Retinal pigment epithelial cell (primary cell): Measurements from ENCODE around the gene SLC39A13.

Experiments
- DNase-seq: peaks from one replicate; pipeline ENCODE4 v3.0.0-alpha.2; 2010; ENCODE audit warnings: low read depth
- H3K4me3 ChIP-seq: 2 replicates; pipeline ENCODE4 v1.5.1; 2011; ENCODE audit warnings: mild to moderate bottlenecking, low read length, control low read depth, moderate library complexity
- TF ChIP-seq, protein P1 (sequence below): conservative IDR thresholded peaks from 2 replicates; pipeline ENCODE4 v1.5.1; 2011; ENCODE audit warnings: low read depth, low read length, control low read depth, inconsistent platforms

Gene SLC39A13

DNA sequence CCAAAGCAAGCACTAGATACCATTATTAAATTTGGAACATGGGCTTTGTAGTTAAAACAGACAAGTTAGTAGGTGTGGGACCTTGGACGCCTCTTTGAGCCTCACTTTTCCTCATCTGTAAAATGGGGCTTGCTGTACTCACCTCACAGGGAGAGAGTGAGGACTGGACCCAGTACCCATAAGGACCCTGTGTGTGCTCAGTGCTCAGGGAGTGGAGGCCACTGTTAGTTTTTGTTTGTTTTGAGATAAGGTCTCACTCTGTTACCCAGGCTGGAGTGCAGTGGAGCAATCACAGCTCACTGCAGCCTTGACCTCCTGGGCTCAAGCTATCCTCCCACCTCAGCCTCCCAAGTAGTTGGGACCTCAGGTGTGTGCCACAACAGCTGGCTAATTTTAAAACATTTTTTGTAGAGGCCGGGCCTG, 31.7 kb downstream of the SLC39A13 start:
- no peak overlapping the region for H3K4me3 ChIP-seq
- DNase-seq = no peak
- TF ChIP-seq, protein P1, sequence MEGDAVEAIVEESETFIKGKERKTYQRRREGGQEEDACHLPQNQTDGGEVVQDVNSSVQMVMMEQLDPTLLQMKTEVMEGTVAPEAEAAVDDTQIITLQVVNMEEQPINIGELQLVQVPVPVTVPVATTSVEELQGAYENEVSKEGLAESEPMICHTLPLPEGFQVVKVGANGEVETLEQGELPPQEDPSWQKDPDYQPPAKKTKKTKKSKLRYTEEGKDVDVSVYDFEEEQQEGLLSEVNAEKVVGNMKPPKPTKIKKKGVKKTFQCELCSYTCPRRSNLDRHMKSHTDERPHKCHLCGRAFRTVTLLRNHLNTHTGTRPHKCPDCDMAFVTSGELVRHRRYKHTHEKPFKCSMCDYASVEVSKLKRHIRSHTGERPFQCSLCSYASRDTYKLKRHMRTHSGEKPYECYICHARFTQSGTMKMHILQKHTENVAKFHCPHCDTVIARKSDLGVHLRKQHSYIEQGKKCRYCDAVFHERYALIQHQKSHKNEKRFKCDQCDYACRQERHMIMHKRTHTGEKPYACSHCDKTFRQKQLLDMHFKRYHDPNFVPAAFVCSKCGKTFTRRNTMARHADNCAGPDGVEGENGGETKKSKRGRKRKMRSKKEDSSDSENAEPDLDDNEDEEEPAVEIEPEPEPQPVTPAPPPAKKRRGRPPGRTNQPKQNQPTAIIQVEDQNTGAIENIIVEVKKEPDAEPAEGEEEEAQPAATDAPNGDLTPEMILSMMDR = no peak

DNA sequence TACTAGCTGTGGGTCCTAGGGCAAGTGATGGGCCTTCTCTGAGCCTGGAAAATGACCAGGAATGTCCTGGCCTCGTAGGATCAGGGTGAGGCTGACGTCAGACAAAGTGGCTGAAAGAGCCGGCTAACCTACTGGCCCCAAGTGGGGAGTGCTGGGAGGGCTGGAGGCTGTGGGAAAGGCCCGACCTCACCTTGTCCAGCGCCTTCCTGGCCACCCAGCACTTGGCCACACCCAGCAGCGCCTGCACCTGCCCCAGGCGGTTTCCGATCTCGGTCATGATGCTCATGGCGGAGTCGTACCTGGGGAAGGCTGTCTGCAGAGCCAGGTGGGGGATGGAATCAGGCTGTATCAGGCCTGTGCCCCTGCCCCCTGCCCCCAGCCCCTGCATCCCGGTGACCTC, 33.0 kb downstream of the SLC39A13 start:
- no peak for DNase-seq
- H3K4me3 ChIP-seq = no peak overlapping the region
- TF ChIP-seq, protein P1 = no peak

DNA sequence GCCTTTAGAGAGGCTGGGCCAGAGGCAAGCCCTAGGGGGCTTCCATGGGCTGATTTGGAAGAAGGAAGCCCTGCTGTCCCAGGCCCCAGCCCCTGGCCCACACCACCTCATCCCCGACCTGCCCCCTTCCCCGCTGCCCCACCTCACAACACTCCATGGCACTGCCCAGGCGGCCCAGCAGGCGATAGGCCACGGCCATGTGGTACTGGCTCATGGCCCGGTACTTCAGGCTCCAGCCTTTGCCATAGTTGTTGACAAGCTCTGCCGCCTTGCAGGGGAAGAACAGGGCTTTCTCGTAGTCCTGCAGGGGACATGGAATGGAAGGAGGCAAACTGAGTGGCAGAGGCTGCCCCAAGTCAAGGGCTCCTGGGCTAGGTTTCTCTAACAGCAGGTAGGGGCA, 34.1 kb downstream of the SLC39A13 start:
- TF ChIP-seq, protein P1 = no peak
- no peak overlapping the region for H3K4me3 ChIP-seq
- no peak for DNase-seq

DNA sequence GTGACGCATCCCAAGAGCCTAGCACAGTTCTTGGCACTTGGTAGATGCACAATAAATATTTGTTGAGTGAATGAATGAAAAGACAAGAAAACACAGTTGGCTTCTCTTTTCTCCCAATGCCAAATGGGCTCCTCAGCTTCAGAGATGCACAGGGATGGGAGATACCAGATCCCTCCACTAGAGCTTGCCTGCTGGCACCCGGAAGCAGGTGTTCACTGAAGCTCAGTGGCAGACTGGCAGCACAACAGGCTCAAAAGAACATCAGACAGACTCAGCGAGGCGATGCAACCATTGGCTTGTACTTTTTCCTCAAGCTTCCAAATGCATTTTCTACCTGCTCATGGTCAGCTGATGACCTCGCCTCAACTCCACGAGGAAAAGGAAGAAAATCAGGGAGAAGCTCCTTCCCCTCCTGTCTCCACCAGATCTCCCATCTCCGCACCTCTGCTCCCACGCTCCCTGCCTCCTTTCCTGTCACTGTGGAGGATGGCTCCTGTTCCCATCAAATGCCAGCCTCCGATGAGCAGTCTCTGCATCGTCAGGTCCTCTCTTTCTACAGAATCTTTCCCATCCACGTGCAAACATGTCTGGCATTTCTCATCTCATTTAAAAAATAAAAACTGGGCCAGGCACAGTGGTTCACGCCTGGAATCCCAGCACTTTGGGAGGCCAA, 34.8 kb downstream of the SLC39A13 start:
- DNase-seq = no peak
- H3K4me3 ChIP-seq = no peak overlapping the region
- TF ChIP-seq, protein P1 = no peak

DNA sequence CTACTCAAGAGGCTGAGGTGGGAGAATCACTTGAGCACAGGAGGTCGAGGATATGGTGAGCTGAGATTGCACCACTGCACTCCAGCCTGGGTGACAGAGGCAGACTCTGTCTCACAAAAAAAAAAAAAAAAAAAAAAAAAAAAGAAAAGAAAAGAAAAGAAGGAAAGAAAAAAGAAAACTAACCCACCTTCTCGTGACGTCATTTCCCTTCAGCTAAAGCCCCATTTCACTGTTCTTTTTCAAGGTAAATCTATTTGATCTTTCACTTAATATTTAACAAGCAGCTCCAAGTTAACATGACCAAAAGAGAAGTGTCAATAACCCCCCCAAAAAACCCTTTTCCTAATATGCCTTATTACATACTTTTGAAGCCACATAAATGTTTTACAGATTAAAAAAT, 35.4 kb downstream of the SLC39A13 start:
- no peak overlapping the region for H3K4me3 ChIP-seq
- TF ChIP-seq, protein P1 = no peak
- no peak for DNase-seq

DNA sequence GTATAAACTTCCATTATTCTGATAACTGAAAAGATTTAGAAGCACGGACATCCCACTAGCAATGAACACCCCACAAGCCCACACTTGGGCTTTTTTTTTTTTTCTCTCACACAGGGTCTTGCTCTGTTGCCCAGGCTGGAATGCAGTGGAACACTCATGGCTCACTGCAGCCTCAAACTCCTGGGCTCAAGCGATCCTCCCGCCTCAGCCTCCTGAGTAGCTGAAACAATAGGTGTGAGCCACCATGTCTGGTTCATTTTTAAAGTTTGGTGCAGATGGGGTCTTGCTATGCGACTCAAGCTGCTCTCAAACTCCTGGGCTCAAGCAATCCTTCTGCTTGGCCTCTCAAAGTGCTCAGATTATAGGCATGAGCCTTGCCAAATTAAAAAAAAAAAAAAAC, 37.5 kb downstream of the SLC39A13 start:
- no peak for DNase-seq
- H3K4me3 ChIP-seq = no peak overlapping the region
- TF ChIP-seq, protein P1 = no peak

DNA sequence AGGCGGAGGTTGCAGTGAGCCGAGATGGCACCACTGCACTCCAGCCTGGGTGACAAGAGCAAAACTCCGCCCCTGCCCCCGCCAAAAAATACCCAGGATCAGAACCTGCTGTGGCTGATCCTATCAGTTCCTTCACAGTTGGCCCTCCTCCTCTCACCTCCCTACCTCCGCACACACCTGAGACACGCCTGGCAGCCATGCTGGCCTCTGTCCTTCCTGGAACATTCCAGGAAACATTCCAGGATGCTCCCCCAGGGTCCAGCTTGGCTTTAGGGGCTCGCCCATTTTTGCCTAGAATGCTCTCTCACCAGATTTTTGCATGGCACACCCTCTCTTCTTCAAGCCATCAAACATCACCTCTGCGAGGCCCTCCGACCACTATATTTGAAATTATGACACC, 38.4 kb downstream of the SLC39A13 start:
- no peak overlapping the region for H3K4me3 ChIP-seq
- TF ChIP-seq, protein P1 = no peak
- DNase-seq = no peak
